K562 (cell line): ENCODE results near the gene HOXB1. TPM values are rescaled to one million over a fixed set of nuclear protein-coding genes. Genes with fewer than 3 reads are reported as not detected.

Experiments
- ATAC-seq: fragments of 200-7000 bp; cut with Tn5 transposase; 3 replicates; pipeline ENCODE4 v1.9.1; 2020; ENCODE audit warnings: moderate library complexity
- BruUV-seq: library from RNA; stranded (reverse); fragments of 400-500 nt; replicated peaks from 2 replicates; lab custom pipeline; 2021; lab: Mats Ljungman, UMichigan
- CTCF ChIA-PET: fragments of 300-600 bp; formaldehyde crosslinking; extraction: SDS; loops from one replicate; lab custom pipeline; 2021; ENCODE audit warnings: low intra/inter-chr PET ratio; lab: Yijun Ruan, JAX
- POLR2A ChIA-PET: fragments of 300-600, 350-650 bp; sonication (Branson Sonifier 250); formaldehyde crosslinking; extraction: SDS; loops from one replicate; lab custom pipeline; 2021; ENCODE audit warnings: antibody characterized with exemption, inconsistent platforms; lab: Yijun Ruan, JAX
- DNase-seq, 4 experiments: peaks; one replicate each; pipeline versions ENCODE4 v3.0.0 to v3.0.0-alpha.2; 2011 to 2018; ENCODE audit warnings: low spot score in 3 of 4, mixed read lengths in 3 of 4; ENCODE audit errors: extremely low read depth in 1 of 4
- FAIRE-seq: peaks from 2 replicates; lab custom pipeline; 2011; peaks lifted over from hg19 to GRCh38; lab: Jason Lieb, UNC
- H2AFZ ChIP-seq: 2 replicates; pipeline ENCODE4 v1.6.0; 2011; ENCODE audit warnings: low read depth, low read length, control low read depth, inconsistent platforms
- H3K27ac ChIP-seq: fragments of 200-600 bp; 3 replicates; pipeline ENCODE4 v1.8.0; 2011; ENCODE audit warnings: low read depth, mild to moderate bottlenecking, control low read depth, inconsistent platforms, low read length, moderate library complexity, mixed read lengths; ENCODE audit errors: extremely low read depth
- H3K27me3 ChIP-seq, 2 experiments: fragments of 300-600 bp in 1 of 2; 2 replicates in 1 of 2; 3 replicates in 1 of 2; pipeline versions ENCODE4 v1.6.0 to v1.8.0; 2011; ENCODE audit warnings: inconsistent platforms in 2 of 2, low read length in 2 of 2, mild to moderate bottlenecking in 1 of 2, mixed read lengths in 1 of 2, moderate library complexity in 1 of 2; ENCODE audit not compliant: control insufficient read depth in 2 of 2, insufficient read depth in 2 of 2
- H3K36me3 ChIP-seq: fragments of 300-600 bp; 3 replicates; pipeline ENCODE4 v1.8.0; 2011; ENCODE audit warnings: mild to moderate bottlenecking, low read length, inconsistent platforms; ENCODE audit not compliant: control insufficient read depth, insufficient read depth
- H3K4me1 ChIP-seq, 2 experiments: fragments of 200-600 bp in 1 of 2; replicated peaks in 1 of 2; 2 replicates in 1 of 2; 3 replicates in 1 of 2; pipeline versions ENCODE4 v1.5.1 to v1.8.0; 2011; ENCODE audit warnings: inconsistent platforms in 2 of 2, low read length in 2 of 2, mild to moderate bottlenecking in 1 of 2, mixed read lengths in 1 of 2, moderate library complexity in 1 of 2; ENCODE audit not compliant: control insufficient read depth in 2 of 2, insufficient read depth in 2 of 2
- H3K4me2 ChIP-seq: 2 replicates; pipeline ENCODE4 v1.6.1; 2011; ENCODE audit warnings: low read length, control low read depth, inconsistent platforms, mixed read lengths; ENCODE audit not compliant: insufficient read depth
- H3K4me3 ChIP-seq: fragments of 200-600 bp; sonication (generic), shearing (Covaris generic); 2 replicates; pipeline ENCODE4 v1.5.1; 2016; ENCODE audit warnings: control low read depth, inconsistent platforms
- H3K79me2 ChIP-seq: fragments of 200-600 bp; 3 replicates; pipeline ENCODE4 v1.8.0; 2011; ENCODE audit warnings: low read length, inconsistent platforms; ENCODE audit not compliant: control insufficient read depth, insufficient read depth
- H3K9ac ChIP-seq, 2 experiments: 2 replicates each; pipeline versions ENCODE4 v1.6.0 to v1.6.1; 2011; ENCODE audit warnings: low read depth in 2 of 2, low read length in 2 of 2, control low read depth in 1 of 2, inconsistent platforms in 1 of 2, mild to moderate bottlenecking in 1 of 2, mixed read lengths in 1 of 2; ENCODE audit not compliant: insufficient read depth in 1 of 2
- H3K9me1 ChIP-seq: one replicate; pipeline ENCODE4 v1.6.0; 2011; ENCODE audit warnings: inconsistent platforms, mild to moderate bottlenecking, low read length, moderate library complexity; ENCODE audit not compliant: control insufficient read depth, insufficient read depth
- H3K9me3 ChIP-seq: replicated peaks from 2 replicates; pipeline ENCODE4 v1.5.1; 2011; ENCODE audit warnings: low read depth, low read length, inconsistent platforms; ENCODE audit not compliant: control insufficient read depth, insufficient read depth
- H4K20me1 ChIP-seq: replicated peaks from 2 replicates; pipeline ENCODE4 v1.6.1; 2011; ENCODE audit warnings: low read length, inconsistent platforms, mixed read lengths; ENCODE audit not compliant: control insufficient read depth, insufficient read depth
- POU5F1 ChIP-seq: fragments of 150-350 bp; IDR thresholded peaks from 2 replicates; pipeline ENCODE4 v1.6.1; 2014; ENCODE audit warnings: borderline replicate concordance, low read length, low read depth, mild to moderate bottlenecking; ENCODE audit not compliant: partially characterized antibody
- ZFX ChIP-seq: sonication (generic); formaldehyde crosslinking; IDR thresholded peaks from 2 replicates; pipeline ENCODE4 v1.8.0; 2022; ENCODE audit warnings: mild to moderate bottlenecking, missing genetic modification reagents, moderate library complexity
- WGBS: fragments of 100-300 bp; shearing (Covaris generic); methylation state at CpG from one replicate; pipeline ENCODE4 v1.1.6; 2016; ENCODE audit warnings: low coverage, mixed read lengths; ENCODE audit not compliant: insufficient coverage; ENCODE audit errors: missing lambda C conversion rate; 5-methylcytosine and 5-hydroxymethylcytosine counted together
- in situ Hi-C: fragments of 300-500 bp; cut with MboI; formaldehyde crosslinking; loops from 4 replicates; pipeline ENCODE4 v1.15.0; 2018; ENCODE audit warnings: inconsistent platforms, mixed read lengths
- intact Hi-C: fragments of 100-400 bp; cut with micrococcal nuclease; formaldehyde crosslinking; loops from 2 replicates; pipeline ENCODE4 v1.14.2; 2022
- polyA plus RNA-seq, 8 experiments: library from polyadenylated mRNA; depleted of rRNA in 4 of 8; stranded (reverse) in 5 of 8; unstranded in 3 of 8; fragments of >200 nt; fragmentation: Nextera tagmentation in 2 of 8; fragmentation: Illumina TruSeq in 1 of 8; extraction: Ambion mirVana in 2 of 8; extraction: Trizol in 1 of 8; gene quantifications; 2 replicates each; pipeline versions ENCODE4 v1.2.1 to v1.2.3, GENCODE V29; 2011 to 2014; ENCODE audit warnings: inconsistent platforms in 1 of 8, missing spikeins in 1 of 8
- total RNA-seq, 7 experiments: library from RNA; depleted of rRNA in 6 of 7; stranded (reverse); fragments of >200 nt in 6 of 7; fragmentation: Illumina TruSeq in 2 of 7; extraction: Trizol in 2 of 7; gene quantifications; 2 replicates each; pipeline versions ENCODE4 v1.2.1 to v1.2.3, GENCODE V29; 2011 to 2021; ENCODE audit warnings: low replicate concordance in 1 of 7

Gene HOXB1
- total and polyA plus RNA-seq, 9 of the 15 experiments (the other 6 are each of a cell fraction or from before 2014, with no cell fraction given), result 0.04 TPM; not detected in 8

GRCh38 chr17:48571826-48572417, 41.1 kb upstream of the HOXB1 start:
- Histone ChIP-seq H4K20me1 (no peaks in the 10 kb centered on the region; the same call in 1 of the 2 replicates), H3K4me3 (peak overlapping the region; percentile 14; the same call in 1 of the 2 replicates), H3K27me3 (no peaks in the 10 kb centered on the region), H3K4me2 (peak overlapping the region; percentile 59), H3K79me2 (peaks cover 100% of the 10 kb centered on the region), H3K27ac (peak overlapping the region; percentile 44; the same call in 2 of the 3 replicates), H3K4me1 (peaks cover 49 to 69% of the 10 kb centered on the region in 2 experiments), H3K9me1 (no peaks in the 10 kb centered on the region), H3K9ac (peak overlapping the region; percentile 24 to 81; a peak in 3 of 4 replicates), H3K36me3 (peaks cover 89% of the 10 kb centered on the region), H2AFZ (no peak overlapping the region), H3K9me3 (no peaks in the 10 kb centered on the region)
- in situ Hi-C loops, result no loop called here
- intact Hi-C loops, result no loop called here
- 14% methylated on average over 1 of the region's 1 CpG for WGBS
- ChIA-PET POLR2A (interaction anchor here (1.1 to 2.2 kb wide), 2 partner anchors 12 to 17 kb away, joined by 6 to 9 read pairs; no protein-coding TSS in a partner anchor), CTCF (no interaction called here)
- peak; percentile 48 for FAIRE-seq
- 0 out of 2 replicates have a peak, but pooled peaks have one; percentile 12 for TF ChIP-seq ZFX (CRISPR knock-in tag)
- no peak for TF ChIP-seq POU5F1
- no TSS peak for BruUV-seq
- peak; percentile 6; the same call in 2 of the 3 replicates for ATAC-seq
- peak in 1 of 4 experiments; percentile 11 for DNase-seq
